Lower leg skin (tissue), 3 donors: ENCODE data around the gene RNF213.

Experiments used
- POLR2A ChIP-seq, 2 donors: fragments of 450-650 bp; IDR thresholded peaks; one replicate each; pipeline ENCODE4 v1.6.1; 2016 to 2017; ENCODE audit warnings: antibody characterized with exemption in 2 of 2, mild to moderate bottlenecking in 1 of 2, moderate library complexity in 1 of 2
- TF ChIP-seq, protein P1 (sequence below), 3 donors: fragments of 450-650 bp; IDR thresholded peaks; one replicate each; pipeline ENCODE4 v1.5.1; 2016; ENCODE audit warnings: antibody characterized with exemption in 3 of 3, mild to moderate bottlenecking in 3 of 3, moderate library complexity in 2 of 3

DNA sequence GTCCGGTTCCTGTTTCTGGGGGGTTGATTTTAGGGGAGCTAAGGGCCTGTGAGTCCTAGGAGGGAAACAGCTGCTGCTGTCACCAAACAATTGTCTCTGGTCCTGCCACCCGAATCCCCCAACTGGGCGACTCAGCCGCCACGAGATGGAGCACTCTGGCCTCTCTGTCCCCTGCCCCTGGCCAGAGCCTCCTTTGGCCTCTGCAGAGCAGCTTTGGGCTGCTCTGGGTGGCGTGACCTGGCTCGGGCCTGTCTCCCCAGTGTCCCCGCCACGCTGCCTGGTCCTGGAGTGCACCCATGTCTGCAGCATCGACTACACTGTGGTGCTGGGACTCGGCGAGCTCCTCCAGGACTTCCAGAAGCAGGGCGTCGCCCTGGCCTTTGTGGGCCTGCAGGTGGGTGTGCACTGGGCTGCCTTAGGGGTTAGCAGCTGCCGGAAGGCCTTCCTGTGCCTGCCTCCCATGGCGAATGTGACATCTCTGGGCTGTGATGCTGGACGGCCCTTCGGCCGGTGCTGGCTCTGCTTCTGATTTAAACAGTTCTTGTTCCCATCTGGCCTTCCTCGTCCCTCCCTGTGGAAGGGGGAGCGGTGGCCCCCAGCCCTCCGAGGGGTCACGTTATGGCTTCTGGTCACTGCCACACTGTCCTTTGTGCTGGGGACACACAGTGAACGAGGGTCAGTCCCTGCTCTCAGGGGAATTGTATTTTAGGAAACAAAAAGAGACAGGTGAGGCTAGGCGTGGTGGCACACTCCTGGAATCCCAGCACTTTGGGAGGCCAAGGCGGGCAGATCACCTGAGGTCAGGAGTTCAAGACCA lies 11.6 kb upstream of the RNF213 start:
- TF ChIP-seq, protein P1, sequence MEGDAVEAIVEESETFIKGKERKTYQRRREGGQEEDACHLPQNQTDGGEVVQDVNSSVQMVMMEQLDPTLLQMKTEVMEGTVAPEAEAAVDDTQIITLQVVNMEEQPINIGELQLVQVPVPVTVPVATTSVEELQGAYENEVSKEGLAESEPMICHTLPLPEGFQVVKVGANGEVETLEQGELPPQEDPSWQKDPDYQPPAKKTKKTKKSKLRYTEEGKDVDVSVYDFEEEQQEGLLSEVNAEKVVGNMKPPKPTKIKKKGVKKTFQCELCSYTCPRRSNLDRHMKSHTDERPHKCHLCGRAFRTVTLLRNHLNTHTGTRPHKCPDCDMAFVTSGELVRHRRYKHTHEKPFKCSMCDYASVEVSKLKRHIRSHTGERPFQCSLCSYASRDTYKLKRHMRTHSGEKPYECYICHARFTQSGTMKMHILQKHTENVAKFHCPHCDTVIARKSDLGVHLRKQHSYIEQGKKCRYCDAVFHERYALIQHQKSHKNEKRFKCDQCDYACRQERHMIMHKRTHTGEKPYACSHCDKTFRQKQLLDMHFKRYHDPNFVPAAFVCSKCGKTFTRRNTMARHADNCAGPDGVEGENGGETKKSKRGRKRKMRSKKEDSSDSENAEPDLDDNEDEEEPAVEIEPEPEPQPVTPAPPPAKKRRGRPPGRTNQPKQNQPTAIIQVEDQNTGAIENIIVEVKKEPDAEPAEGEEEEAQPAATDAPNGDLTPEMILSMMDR (IDR thresholded peaks at IDR 0.05) = no peak
- no peak for TF ChIP-seq POLR2A (IDR thresholded peaks at IDR 0.05)
